ENCODE data around the gene CCDC141. TPM values are rescaled to one million over a fixed set of nuclear protein-coding genes. Genes with fewer than 3 reads are reported as not detected.

CCDC141 gene
- polyA plus RNA-seq, 1 donor from 2014 or later, result 0.27 TPM

DNA sequence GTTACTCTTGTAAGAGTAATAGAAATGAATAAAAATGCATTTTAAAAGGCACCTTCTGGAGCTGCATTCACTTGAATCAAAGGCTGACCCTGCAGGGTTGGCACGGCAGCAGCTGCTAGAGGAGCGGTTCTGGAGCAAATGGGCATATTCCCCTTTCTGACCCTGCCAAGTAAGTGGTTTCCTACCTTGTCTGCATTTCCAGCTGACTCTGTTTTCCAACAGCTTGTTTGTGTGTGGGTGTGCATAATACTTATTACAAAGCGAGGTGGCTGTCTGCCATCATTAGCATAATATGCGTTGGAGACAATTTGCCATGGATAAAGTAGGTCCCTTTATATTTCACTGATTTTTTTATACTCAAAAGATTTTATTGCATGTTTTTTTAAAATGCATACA lies 221.5 kb downstream of the CCDC141 start:
- Histone ChIP-seq H3K4me3 (ENCODE audit: low read length) (no peak overlapping the region), H3K9ac (ENCODE audit: low read length) (no peak overlapping the region), H2AFZ (ENCODE audit: low read depth, low read length) (no peak overlapping the region), H3K36me3 (ENCODE audit: insufficient read depth, low read length) (no peaks in the 10 kb centered on the region), H3K9me2 (ENCODE audit: insufficient read depth, low read length) (no peaks in the 10 kb centered on the region), H3K79me2 (replicated peaks; ENCODE audit: insufficient read depth, low read length) (no peaks in the 10 kb centered on the region), H3K27me3 (ENCODE audit: insufficient read depth, low read depth, low read length) (no peaks in the 10 kb centered on the region), H3K9me3 (ENCODE audit: low read length) (no peaks in the 10 kb centered on the region), H4K20me1 (ENCODE audit: insufficient read depth) (no peaks in the 10 kb centered on the region), H3F3A (ENCODE audit: insufficient read depth, low read length, poor library complexity, severe bottlenecking) (no peaks in the 10 kb centered on the region), H3K27ac (ENCODE audit: low read length) (no peak overlapping the region), H3K4me2 (ENCODE audit: low read length) (no peak overlapping the region)
- TF ChIP-seq SMC3 (conservative IDR thresholded peaks at IDR 0.05; ENCODE audit: poor library complexity), result no peak
- TF ChIP-seq TAF1 (IDR thresholded peaks at IDR 0.05; ENCODE audit: low read depth), result no peak
- TF ChIP-seq EZH2 (IDR thresholded peaks at IDR 0.05; ENCODE audit: borderline replicate concordance, insufficient read depth, low read length, poor library complexity, severe bottlenecking), result no peak
- TF ChIP-seq, protein P1, sequence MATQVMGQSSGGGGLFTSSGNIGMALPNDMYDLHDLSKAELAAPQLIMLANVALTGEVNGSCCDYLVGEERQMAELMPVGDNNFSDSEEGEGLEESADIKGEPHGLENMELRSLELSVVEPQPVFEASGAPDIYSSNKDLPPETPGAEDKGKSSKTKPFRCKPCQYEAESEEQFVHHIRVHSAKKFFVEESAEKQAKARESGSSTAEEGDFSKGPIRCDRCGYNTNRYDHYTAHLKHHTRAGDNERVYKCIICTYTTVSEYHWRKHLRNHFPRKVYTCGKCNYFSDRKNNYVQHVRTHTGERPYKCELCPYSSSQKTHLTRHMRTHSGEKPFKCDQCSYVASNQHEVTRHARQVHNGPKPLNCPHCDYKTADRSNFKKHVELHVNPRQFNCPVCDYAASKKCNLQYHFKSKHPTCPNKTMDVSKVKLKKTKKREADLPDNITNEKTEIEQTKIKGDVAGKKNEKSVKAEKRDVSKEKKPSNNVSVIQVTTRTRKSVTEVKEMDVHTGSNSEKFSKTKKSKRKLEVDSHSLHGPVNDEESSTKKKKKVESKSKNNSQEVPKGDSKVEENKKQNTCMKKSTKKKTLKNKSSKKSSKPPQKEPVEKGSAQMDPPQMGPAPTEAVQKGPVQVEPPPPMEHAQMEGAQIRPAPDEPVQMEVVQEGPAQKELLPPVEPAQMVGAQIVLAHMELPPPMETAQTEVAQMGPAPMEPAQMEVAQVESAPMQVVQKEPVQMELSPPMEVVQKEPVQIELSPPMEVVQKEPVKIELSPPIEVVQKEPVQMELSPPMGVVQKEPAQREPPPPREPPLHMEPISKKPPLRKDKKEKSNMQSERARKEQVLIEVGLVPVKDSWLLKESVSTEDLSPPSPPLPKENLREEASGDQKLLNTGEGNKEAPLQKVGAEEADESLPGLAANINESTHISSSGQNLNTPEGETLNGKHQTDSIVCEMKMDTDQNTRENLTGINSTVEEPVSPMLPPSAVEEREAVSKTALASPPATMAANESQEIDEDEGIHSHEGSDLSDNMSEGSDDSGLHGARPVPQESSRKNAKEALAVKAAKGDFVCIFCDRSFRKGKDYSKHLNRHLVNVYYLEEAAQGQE (IDR thresholded peaks at IDR 0.05; ENCODE audit: borderline replicate concordance), result no peak
- no peak for TF ChIP-seq POLR2AphosphoS5 (IDR thresholded peaks at IDR 0.05)
- TF ChIP-seq EP300 (conservative IDR thresholded peaks at IDR 0.05; ENCODE audit: poor library complexity, severe bottlenecking), result no peak
- no peak for TF ChIP-seq MXI1 (conservative IDR thresholded peaks at IDR 0.05; ENCODE audit: poor library complexity, severe bottlenecking)
- TF ChIP-seq RAD21 (conservative IDR thresholded peaks at IDR 0.05), result no peak
- TF ChIP-seq, protein P2, sequence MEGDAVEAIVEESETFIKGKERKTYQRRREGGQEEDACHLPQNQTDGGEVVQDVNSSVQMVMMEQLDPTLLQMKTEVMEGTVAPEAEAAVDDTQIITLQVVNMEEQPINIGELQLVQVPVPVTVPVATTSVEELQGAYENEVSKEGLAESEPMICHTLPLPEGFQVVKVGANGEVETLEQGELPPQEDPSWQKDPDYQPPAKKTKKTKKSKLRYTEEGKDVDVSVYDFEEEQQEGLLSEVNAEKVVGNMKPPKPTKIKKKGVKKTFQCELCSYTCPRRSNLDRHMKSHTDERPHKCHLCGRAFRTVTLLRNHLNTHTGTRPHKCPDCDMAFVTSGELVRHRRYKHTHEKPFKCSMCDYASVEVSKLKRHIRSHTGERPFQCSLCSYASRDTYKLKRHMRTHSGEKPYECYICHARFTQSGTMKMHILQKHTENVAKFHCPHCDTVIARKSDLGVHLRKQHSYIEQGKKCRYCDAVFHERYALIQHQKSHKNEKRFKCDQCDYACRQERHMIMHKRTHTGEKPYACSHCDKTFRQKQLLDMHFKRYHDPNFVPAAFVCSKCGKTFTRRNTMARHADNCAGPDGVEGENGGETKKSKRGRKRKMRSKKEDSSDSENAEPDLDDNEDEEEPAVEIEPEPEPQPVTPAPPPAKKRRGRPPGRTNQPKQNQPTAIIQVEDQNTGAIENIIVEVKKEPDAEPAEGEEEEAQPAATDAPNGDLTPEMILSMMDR (IDR thresholded peaks at IDR 0.05; ENCODE audit: poor library complexity, severe bottlenecking), result no peak

DNA sequence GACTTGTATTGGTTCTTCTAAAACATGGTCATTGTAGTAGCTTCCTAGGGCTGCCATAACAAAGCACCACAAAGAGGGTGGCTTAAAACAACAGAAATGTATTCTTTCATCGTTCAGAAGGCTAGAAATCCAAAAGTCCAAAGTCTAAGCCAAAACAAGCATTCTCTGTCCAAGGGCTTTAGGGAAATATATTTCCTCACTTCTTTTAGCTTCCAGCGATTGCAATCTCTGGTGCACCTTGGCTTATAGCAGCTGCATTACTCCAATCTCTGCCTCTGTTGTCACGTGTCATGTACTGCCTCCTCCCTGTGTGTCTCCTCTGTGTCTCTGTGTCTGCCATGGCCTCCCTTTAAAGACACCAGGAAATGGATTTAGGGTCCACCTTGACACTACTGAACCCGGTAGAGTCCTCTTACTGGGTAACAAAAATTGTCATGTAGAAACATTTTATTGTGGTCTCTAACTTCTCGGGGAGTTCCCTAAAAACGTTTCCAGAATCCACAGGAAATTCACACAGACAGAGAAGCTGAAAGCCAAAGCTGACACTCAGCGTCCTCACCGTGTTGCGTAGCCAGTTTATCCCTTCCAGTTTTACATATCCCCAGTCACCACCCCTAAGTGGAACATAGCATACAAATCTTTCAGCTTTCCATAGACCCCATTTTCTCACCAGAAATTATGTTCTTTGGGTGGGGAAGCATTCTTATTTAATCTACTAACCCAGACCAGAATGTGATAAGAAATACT lies 222.0 kb downstream of the CCDC141 start:
- Histone ChIP-seq H3K9ac (ENCODE audit: low read length) (no peak overlapping the region), H3K4me2 (ENCODE audit: low read length) (no peak overlapping the region), H3K27ac (ENCODE audit: low read length) (no peak overlapping the region), H3F3A (ENCODE audit: insufficient read depth, low read length, poor library complexity, severe bottlenecking) (no peaks in the 10 kb centered on the region), H3K79me2 (replicated peaks; ENCODE audit: insufficient read depth, low read length) (no peaks in the 10 kb centered on the region), H3K4me3 (ENCODE audit: low read length) (no peak overlapping the region), H3K36me3 (ENCODE audit: insufficient read depth, low read length) (no peaks in the 10 kb centered on the region), H3K9me2 (ENCODE audit: insufficient read depth, low read length) (no peaks in the 10 kb centered on the region), H3K27me3 (ENCODE audit: insufficient read depth, low read depth, low read length) (no peaks in the 10 kb centered on the region), H3K9me3 (ENCODE audit: low read length) (no peaks in the 10 kb centered on the region), H2AFZ (ENCODE audit: low read depth, low read length) (no peak overlapping the region), H4K20me1 (ENCODE audit: insufficient read depth) (no peaks in the 10 kb centered on the region)
- no peak for TF ChIP-seq SMC3 (conservative IDR thresholded peaks at IDR 0.05; ENCODE audit: poor library complexity)
- TF ChIP-seq TAF1 (IDR thresholded peaks at IDR 0.05; ENCODE audit: low read depth), result no peak
- no peak for TF ChIP-seq POLR2AphosphoS5 (IDR thresholded peaks at IDR 0.05)
- no peak for TF ChIP-seq EZH2 (IDR thresholded peaks at IDR 0.05; ENCODE audit: borderline replicate concordance, insufficient read depth, low read length, poor library complexity, severe bottlenecking)
- no peak for TF ChIP-seq EP300 (conservative IDR thresholded peaks at IDR 0.05; ENCODE audit: poor library complexity, severe bottlenecking)
- TF ChIP-seq, protein P1 (IDR thresholded peaks at IDR 0.05; ENCODE audit: borderline replicate concordance), result no peak
- TF ChIP-seq, protein P2 (IDR thresholded peaks at IDR 0.05; ENCODE audit: poor library complexity, severe bottlenecking), result no peak
- TF ChIP-seq MXI1 (conservative IDR thresholded peaks at IDR 0.05; ENCODE audit: poor library complexity, severe bottlenecking), result no peak

Measured in neural cell (in vitro differentiated cells).